HepG2 (cell line): ENCODE data around the gene OOSP1. TPM values are rescaled to one million over a fixed set of nuclear protein-coding genes. Genes with fewer than 3 reads are reported as not detected.

Experiments
- ATAC-seq: fragments of 200-7000 bp; cut with Tn5 transposase; 3 replicates; pipeline ENCODE4 v1.9.1; 2020; ENCODE audit warnings: mild to moderate bottlenecking, moderate library complexity
- BruUV-seq: library from RNA; stranded (reverse); fragments of 400-500 nt; replicated peaks from 2 replicates; lab custom pipeline; 2021; lab: Mats Ljungman, UMichigan
- CTCF ChIA-PET: fragments of 300-600 bp; formaldehyde crosslinking; extraction: SDS; loops from one replicate; lab custom pipeline; 2021; ENCODE audit warnings: low total read pairs, inconsistent platforms, low intra/inter-chr PET ratio; lab: Yijun Ruan, JAX
- POLR2A ChIA-PET: fragments of 350-600 bp; sonication (Branson Sonifier 250); formaldehyde crosslinking; loops from one replicate; lab custom pipeline; 2020; ENCODE audit warnings: antibody characterized with exemption, inconsistent platforms; lab: Yijun Ruan, JAX
- DNase-seq: peaks from one replicate; pipeline ENCODE4 v3.0.0-alpha.2; 2015; ENCODE audit warnings: low spot score
- FAIRE-seq: peaks from 3 replicates; lab custom pipeline; 2011; peaks lifted over from hg19 to GRCh38; lab: Jason Lieb, UNC
- H2AFZ ChIP-seq: one replicate; pipeline ENCODE4 v1.6.1; 2011; ENCODE audit warnings: low read length, inconsistent platforms
- H3K27ac ChIP-seq: fragments of 300-600 bp; 3 replicates; pipeline ENCODE4 v1.8.0; 2011; ENCODE audit warnings: mixed run types, mild to moderate bottlenecking, mixed read lengths, low read length, inconsistent platforms; ENCODE audit not compliant: insufficient read depth; ENCODE audit errors: extremely low read length
- H3K27me3 ChIP-seq, 2 experiments: fragments of 200-600 bp in 1 of 2; 2 replicates in 1 of 2; 3 replicates in 1 of 2; pipeline versions ENCODE4 v1.6.0 to v1.8.0; 2011; ENCODE audit warnings: low read length in 2 of 2, mild to moderate bottlenecking in 2 of 2, moderate library complexity in 2 of 2, inconsistent platforms in 1 of 2; ENCODE audit not compliant: insufficient read depth in 2 of 2, control insufficient read depth in 1 of 2
- H3K36me3 ChIP-seq, 2 experiments: fragments of 200-600 bp in 1 of 2; replicated peaks in 1 of 2; 2 replicates in 1 of 2; 3 replicates in 1 of 2; pipeline versions ENCODE4 v1.5.1 to v1.8.0; 2011; ENCODE audit warnings: low read length in 2 of 2, inconsistent platforms in 1 of 2; ENCODE audit not compliant: insufficient read depth in 2 of 2, control insufficient read depth in 1 of 2
- H3K4me1 ChIP-seq: 2 replicates; pipeline ENCODE4 v1.5.1; 2012; ENCODE audit warnings: low read length, inconsistent platforms; ENCODE audit not compliant: insufficient read depth
- H3K4me2 ChIP-seq: 2 replicates; pipeline ENCODE4 v1.6.0; 2011; ENCODE audit warnings: low read depth, low read length, inconsistent platforms
- H3K4me3 ChIP-seq, 3 experiments: fragments of 200-600 bp in 1 of 3; sonication (generic), shearing (Covaris generic) in 1 of 3; replicated peaks in 1 of 3; 2 replicates each; pipeline ENCODE4 v1.5.1; 2011 to 2016; ENCODE audit warnings: low read length in 3 of 3, inconsistent platforms in 2 of 3, low read depth in 2 of 3, mild to moderate bottlenecking in 2 of 3, control low read depth in 1 of 3, mixed read lengths in 1 of 3; ENCODE audit not compliant: insufficient read depth in 1 of 3
- H3K79me2 ChIP-seq: one replicate; pipeline ENCODE4 v1.6.1; 2011; ENCODE audit warnings: low read length, inconsistent platforms; ENCODE audit not compliant: insufficient read depth
- H3K9ac ChIP-seq: 2 replicates; pipeline ENCODE4 v1.6.0; 2011; ENCODE audit warnings: mild to moderate bottlenecking, low read depth, low read length, inconsistent platforms; ENCODE audit not compliant: insufficient read depth
- H3K9me3 ChIP-seq: 2 replicates; pipeline ENCODE4 v1.5.1; 2012; ENCODE audit warnings: mild to moderate bottlenecking, low read length
- H4K20me1 ChIP-seq: 2 replicates; pipeline ENCODE4 v1.6.0; 2011; ENCODE audit warnings: inconsistent platforms, mild to moderate bottlenecking, low read length, moderate library complexity; ENCODE audit not compliant: insufficient read depth
- BHLHE40 ChIP-seq: IDR thresholded peaks from 2 replicates; pipeline ENCODE4 v1.6.1; 2011; ENCODE audit warnings: low read length, improper control_type of control experiment
- CENPX ChIP-seq: sonication (generic); formaldehyde crosslinking; IDR thresholded peaks from 2 replicates; pipeline ENCODE4 v1.9.0; 2021; ENCODE audit warnings: mild to moderate bottlenecking, missing genetic modification reagents, moderate library complexity
- HDAC2 ChIP-seq: sonication (generic); formaldehyde crosslinking; IDR thresholded peaks from 2 replicates; pipeline ENCODE4 v1.4.0; 2020; ENCODE audit warnings: missing genetic modification reagents
- MAZ ChIP-seq, 2 experiments: sonication (generic) in 1 of 2; formaldehyde crosslinking in 1 of 2; IDR thresholded peaks; 2 replicates each; pipeline versions ENCODE4 v1.5.0 to v1.6.1; 2012 to 2020; ENCODE audit warnings: low read depth in 2 of 2, mild to moderate bottlenecking in 2 of 2, borderline replicate concordance in 1 of 2, improper control_type of control experiment in 1 of 2, low read length in 1 of 2, missing genetic modification reagents in 1 of 2, moderate library complexity in 1 of 2
- PAF1 ChIP-seq: IDR thresholded peaks from 2 replicates; pipeline ENCODE4 v1.6.1; 2016; ENCODE audit warnings: missing genetic modification reagents, missing compliant biosample characterization
- PRPF4 ChIP-seq: fragments of 200-400 bp; formaldehyde crosslinking; IDR thresholded peaks from 2 replicates; pipeline ENCODE4 v1.6.1; 2016; ENCODE audit warnings: low read length, low read depth; ENCODE audit not compliant: poor library complexity, severe bottlenecking
- SIX4 ChIP-seq: sonication (generic); formaldehyde crosslinking; IDR thresholded peaks from 2 replicates; pipeline ENCODE4 v1.4.0; 2020; ENCODE audit warnings: missing genetic modification reagents
- ZNF292 ChIP-seq: sonication (generic); formaldehyde crosslinking; IDR thresholded peaks from 2 replicates; pipeline ENCODE4 v1.8.1; 2022; ENCODE audit warnings: mild to moderate bottlenecking, low read depth, missing genetic modification reagents, borderline replicate concordance
- ZNF547 ChIP-seq: sonication (generic); formaldehyde crosslinking; IDR thresholded peaks from 2 replicates; pipeline ENCODE4 v1.5.1; 2020; ENCODE audit warnings: mild to moderate bottlenecking, missing genetic modification reagents
- ZSCAN20 ChIP-seq: sonication (generic); formaldehyde crosslinking; IDR thresholded peaks from 2 replicates; pipeline ENCODE4 v1.4.0; 2020; ENCODE audit warnings: missing genetic modification reagents, mild to moderate bottlenecking, borderline replicate concordance
- WGBS: methylation state at CpG from one replicate; pipeline ENCODE4 v1.1.6; 2017; ENCODE audit warnings: low lambda C conversion rate; 5-methylcytosine and 5-hydroxymethylcytosine counted together
- in situ Hi-C: cut with HindIII; loops from 2 replicates; pipeline ENCODE4 v1.10.0; 2017; ENCODE audit warnings: low pct_unique_long_range_greater_than_20kb; ENCODE audit not compliant: extremely low pct_ligation_motif_present
- intact Hi-C: fragments of 100-400 bp; cut with micrococcal nuclease; formaldehyde crosslinking; loops from one replicate; pipeline ENCODE4 v1.10.0; 2022; ENCODE audit not compliant: unreplicated experiment
- polyA plus RNA-seq, 8 experiments: library from polyadenylated mRNA; depleted of rRNA in 3 of 8; stranded (reverse) in 7 of 8; unstranded in 1 of 8; fragments of >200 nt; fragmentation: Illumina TruSeq in 4 of 8; extraction: Trizol in 4 of 8; gene quantifications; 2 replicates each; pipeline versions ENCODE4 v1.2.1 to v1.2.3, GENCODE V29; 2011 to 2016; ENCODE audit warnings: low read depth in 4 of 8, missing spikeins in 1 of 8, mixed read lengths in 1 of 8; ENCODE audit not compliant: insufficient read depth in 1 of 8
- total RNA-seq, 5 experiments: library from RNA; depleted of rRNA; stranded (reverse); fragments of >200 nt; fragmentation: Illumina TruSeq; extraction: Trizol; gene quantifications; 2 replicates each; pipeline ENCODE4 v1.2.3, GENCODE V29; 2016; ENCODE audit warnings: low read depth in 1 of 5
- TF ChIP-seq, protein P1 (sequence below): IDR thresholded peaks from 2 replicates; pipeline ENCODE4 v1.6.1; 2016; ENCODE audit warnings: low read depth, borderline replicate concordance
- TF ChIP-seq, protein P2 (sequence below): IDR thresholded peaks from 2 replicates; pipeline ENCODE4 v1.6.1; 2012; ENCODE audit warnings: inconsistent platforms
- TF ChIP-seq, protein P3 (sequence below): sonication (generic); formaldehyde crosslinking; conservative IDR thresholded peaks from 2 replicates; pipeline ENCODE4 v1.8.0; 2022; ENCODE audit warnings: missing genetic modification reagents

The OOSP1 gene
- total and polyA plus RNA-seq, 2 of the 13 experiments (the other 11 are each of a cell fraction or from before 2014, with no cell fraction given): not detected

DNA sequence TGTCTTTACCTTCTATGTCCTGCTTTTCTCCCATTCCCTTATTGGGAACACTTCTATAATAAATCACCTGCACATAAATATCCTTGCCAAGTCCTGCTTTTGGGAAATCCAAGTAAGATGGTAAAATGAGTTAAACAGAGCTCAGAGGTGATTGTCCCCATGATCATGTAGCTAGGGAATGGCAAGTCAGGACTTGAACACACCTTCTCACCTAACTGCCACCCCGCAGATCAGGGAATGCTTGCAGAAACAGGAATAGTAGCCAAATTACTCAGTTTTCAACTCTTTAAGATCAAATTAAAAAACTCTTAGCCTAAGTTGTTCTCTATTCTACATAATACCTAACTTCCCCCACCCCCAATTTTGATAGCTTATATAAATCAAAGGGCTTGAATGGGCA is 43.6 kb upstream of the OOSP1 start:
- in situ Hi-C loops (no loop called here), intact Hi-C loops (no loop called here)
- no peak overlapping the region for H3K4me2 ChIP-seq
- H3K4me1 ChIP-seq: no peaks in the 10 kb centered on the region
- WGBS: 6% methylated on average over 1 of the region's 1 CpG
- no peak overlapping the region for H3K4me3 ChIP-seq
- no peaks in the 10 kb centered on the region; a peak in 1 of 5 replicates for H3K27me3 ChIP-seq
- no peaks in the 10 kb centered on the region for H3K9me3 ChIP-seq
- POLR2A ChIA-PET: no interaction called here
- ATAC-seq (no peak), FAIRE-seq (no peak), DNase-seq (no peak)
- no peak overlapping the region for H3K27ac ChIP-seq
- H3K79me2 ChIP-seq: no peaks in the 10 kb centered on the region
- no TSS peak for BruUV-seq
- H3K9ac ChIP-seq: no peak overlapping the region
- no peaks in the 10 kb centered on the region for H3K36me3 ChIP-seq
- H4K20me1 ChIP-seq: no peaks in the 10 kb centered on the region
- no peak overlapping the region for H2AFZ ChIP-seq
- TF ChIP-seq, protein P1, sequence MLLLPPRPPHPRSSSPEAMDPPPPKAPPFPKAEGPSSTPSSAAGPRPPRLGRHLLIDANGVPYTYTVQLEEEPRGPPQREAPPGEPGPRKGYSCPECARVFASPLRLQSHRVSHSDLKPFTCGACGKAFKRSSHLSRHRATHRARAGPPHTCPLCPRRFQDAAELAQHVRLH (CRISPR knock-in tag): no peak
- TF ChIP-seq HDAC2 (no peak), PRPF4 (no peak), ZNF547 (CRISPR knock-in tag) (no peak), ZSCAN20 (no peak), ZNF292 (no peak), PAF1 (CRISPR knock-in tag) (no peak), BHLHE40 (no peak), SIX4 (CRISPR knock-in tag) (no peak), MAZ (IDR thresholded peaks at IDR 0.05; ENCODE audit: borderline replicate concordance, low read depth, low read length) (no peak), MAZ (CRISPR knock-in tag; IDR thresholded peaks at IDR 0.05; ENCODE audit: low read depth) (no peak), CENPX (CRISPR knock-in tag) (no peak)
- TF ChIP-seq, protein P2, sequence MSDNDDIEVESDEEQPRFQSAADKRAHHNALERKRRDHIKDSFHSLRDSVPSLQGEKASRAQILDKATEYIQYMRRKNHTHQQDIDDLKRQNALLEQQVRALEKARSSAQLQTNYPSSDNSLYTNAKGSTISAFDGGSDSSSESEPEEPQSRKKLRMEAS: no peak
- TF ChIP-seq, protein P3, sequence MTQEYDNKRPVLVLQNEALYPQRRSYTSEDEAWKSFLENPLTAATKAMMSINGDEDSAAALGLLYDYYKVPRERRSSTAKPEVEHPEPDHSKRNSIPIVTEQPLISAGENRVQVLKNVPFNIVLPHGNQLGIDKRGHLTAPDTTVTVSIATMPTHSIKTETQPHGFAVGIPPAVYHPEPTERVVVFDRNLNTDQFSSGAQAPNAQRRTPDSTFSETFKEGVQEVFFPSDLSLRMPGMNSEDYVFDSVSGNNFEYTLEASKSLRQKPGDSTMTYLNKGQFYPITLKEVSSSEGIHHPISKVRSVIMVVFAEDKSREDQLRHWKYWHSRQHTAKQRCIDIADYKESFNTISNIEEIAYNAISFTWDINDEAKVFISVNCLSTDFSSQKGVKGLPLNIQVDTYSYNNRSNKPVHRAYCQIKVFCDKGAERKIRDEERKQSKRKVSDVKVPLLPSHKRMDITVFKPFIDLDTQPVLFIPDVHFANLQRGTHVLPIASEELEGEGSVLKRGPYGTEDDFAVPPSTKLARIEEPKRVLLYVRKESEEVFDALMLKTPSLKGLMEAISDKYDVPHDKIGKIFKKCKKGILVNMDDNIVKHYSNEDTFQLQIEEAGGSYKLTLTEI (CRISPR knock-in tag): no peak
- CTCF ChIA-PET: no interaction called here
